Measurements from ENCODE around the gene HPGD.

GRCh38 chr4:174503079-174503715 is 19.1 kb downstream of the HPGD start:
- TF ChIP-seq POLR2A (IDR thresholded peaks at IDR 0.05) = no peak
- TF ChIP-seq, protein P1, sequence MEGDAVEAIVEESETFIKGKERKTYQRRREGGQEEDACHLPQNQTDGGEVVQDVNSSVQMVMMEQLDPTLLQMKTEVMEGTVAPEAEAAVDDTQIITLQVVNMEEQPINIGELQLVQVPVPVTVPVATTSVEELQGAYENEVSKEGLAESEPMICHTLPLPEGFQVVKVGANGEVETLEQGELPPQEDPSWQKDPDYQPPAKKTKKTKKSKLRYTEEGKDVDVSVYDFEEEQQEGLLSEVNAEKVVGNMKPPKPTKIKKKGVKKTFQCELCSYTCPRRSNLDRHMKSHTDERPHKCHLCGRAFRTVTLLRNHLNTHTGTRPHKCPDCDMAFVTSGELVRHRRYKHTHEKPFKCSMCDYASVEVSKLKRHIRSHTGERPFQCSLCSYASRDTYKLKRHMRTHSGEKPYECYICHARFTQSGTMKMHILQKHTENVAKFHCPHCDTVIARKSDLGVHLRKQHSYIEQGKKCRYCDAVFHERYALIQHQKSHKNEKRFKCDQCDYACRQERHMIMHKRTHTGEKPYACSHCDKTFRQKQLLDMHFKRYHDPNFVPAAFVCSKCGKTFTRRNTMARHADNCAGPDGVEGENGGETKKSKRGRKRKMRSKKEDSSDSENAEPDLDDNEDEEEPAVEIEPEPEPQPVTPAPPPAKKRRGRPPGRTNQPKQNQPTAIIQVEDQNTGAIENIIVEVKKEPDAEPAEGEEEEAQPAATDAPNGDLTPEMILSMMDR (IDR thresholded peaks at IDR 0.05) = no peak

Measured in Peyer's patch (tissue), 4 donors.